Activated CD4-positive, alpha-beta memory T cell treated with anti-CD3 and anti-CD28 coated beads for 36 hours (primary cell): Measurements from ENCODE around the gene NUDT13. TPM values are rescaled to one million over a fixed set of nuclear protein-coding genes. Genes with fewer than 3 reads are reported as not detected.
A peak's percentile ranks its signal among the peaks of the same experiment; 100 is the strongest.

Experiments
- CTCF ChIA-PET: fragments of 350-600 bp; sonication (Branson Sonifier 250); formaldehyde crosslinking; loops from one replicate; lab custom pipeline; 2021; ENCODE audit warnings: antibody characterized with exemption, inconsistent platforms; lab: Charles Lee
- POLR2A ChIA-PET: fragments of 350-600 bp; sonication (Branson Sonifier 250); formaldehyde crosslinking; loops from one replicate; lab custom pipeline; 2021; ENCODE audit warnings: antibody characterized with exemption; lab: Charles Lee
- DNase-seq: peaks from one replicate; pipeline ENCODE4 v3.0.0-alpha.2; 2020
- H3K27ac Mint-ChIP-seq: one replicate; pipeline ENCODE4 v1.8.0; 2021; ENCODE audit warnings: mixed read lengths
- H3K27me3 Mint-ChIP-seq: one replicate; pipeline ENCODE4 v1.8.0; 2021; ENCODE audit warnings: mixed read lengths
- H3K36me3 Mint-ChIP-seq: one replicate; pipeline ENCODE4 v1.8.0; 2021; ENCODE audit warnings: mixed read lengths
- H3K4me1 Mint-ChIP-seq: one replicate; pipeline ENCODE4 v1.8.0; 2021; ENCODE audit warnings: low read depth, mixed read lengths
- H3K4me3 Mint-ChIP-seq: one replicate; pipeline ENCODE4 v1.8.0; 2021; ENCODE audit warnings: mild to moderate bottlenecking, mixed read lengths
- H3K9me3 Mint-ChIP-seq: one replicate; pipeline ENCODE4 v1.8.0; 2021; ENCODE audit warnings: mixed read lengths
- intact Hi-C: fragments of 100-400 bp; cut with micrococcal nuclease; formaldehyde crosslinking; loops from one replicate; pipeline ENCODE4 v1.15.1; 2023
- total RNA-seq, 2 experiments: library from RNA; stranded (reverse); gene quantifications; one replicate each; pipeline ENCODE4 v1.2.3, GENCODE V29; 2021

NUDT13 gene
- total RNA-seq, 2 experiments from 2014 or later, result 1.0 to 1.4 TPM

- ChIA-PET CTCF (no interaction called here), POLR2A (no interaction called here)
Measured at GRCh38 chr10:73086816-73087215, 23.4 kb upstream of the NUDT13 start.

GRCh38 chr10:73088304-73088703 lies 22.0 kb upstream of the NUDT13 start:
- H3K27ac Mint-ChIP-seq, result no peak overlapping the region
- H3K4me3 Mint-ChIP-seq, result no peak overlapping the region
- H3K36me3 Mint-ChIP-seq, result peaks cover 5% of the 10 kb centered on the region
- peaks cover 14% of the 10 kb centered on the region for H3K4me1 Mint-ChIP-seq
- intact Hi-C loops, result no loop called here
- no peaks in the 10 kb centered on the region for H3K9me3 Mint-ChIP-seq
- no peaks in the 10 kb centered on the region for H3K27me3 Mint-ChIP-seq
- no peak for DNase-seq
- CTCF ChIA-PET, result no interaction called here
- POLR2A ChIA-PET, result no interaction called here

More at GRCh38 chr10:73086816-73087215, 23.4 kb upstream of the NUDT13 start:
- DNase-seq, result no peak
- Mint-ChIP-seq H3K9me3 (no peaks in the 10 kb centered on the region), H3K4me3 (no peak overlapping the region), H3K36me3 (peaks cover 4% of the 10 kb centered on the region), H3K27ac (no peak overlapping the region), H3K4me1 (peaks cover 15% of the 10 kb centered on the region), H3K27me3 (no peaks in the 10 kb centered on the region)
- intact Hi-C loops, result no loop called here

- H3K36me3 Mint-ChIP-seq, result peaks cover 8% of the 10 kb centered on the region
- ChIA-PET CTCF (interaction anchor here (0.6 to 1.3 kb wide), 3 partner anchors 30 to 66 kb away, joined by 3 to 4 read pairs (median 4); no protein-coding TSS in a partner anchor), POLR2A (no interaction called here)
- no peaks in the 10 kb centered on the region for H3K9me3 Mint-ChIP-seq
- DNase-seq, result no peak
- intact Hi-C loops, result no loop called here
- no peak overlapping the region for H3K27ac Mint-ChIP-seq
- H3K4me1 Mint-ChIP-seq, result peaks cover 34% of the 10 kb centered on the region
- no peaks in the 10 kb centered on the region for H3K27me3 Mint-ChIP-seq
- H3K4me3 Mint-ChIP-seq, result no peak overlapping the region
Measured at GRCh38 chr10:73092830-73093229, 17.4 kb upstream of the NUDT13 start.

- Mint-ChIP-seq H3K36me3 (peaks cover 8% of the 10 kb centered on the region), H3K27ac (no peak overlapping the region), H3K4me3 (peak overlapping the region; percentile 92), H3K27me3 (no peaks in the 10 kb centered on the region), H3K4me1 (peaks cover 29% of the 10 kb centered on the region), H3K9me3 (no peaks in the 10 kb centered on the region)
- intact Hi-C loops, result no loop called here
- CTCF ChIA-PET, result interaction anchor here (0.8 to 2.3 kb wide), 5 partner anchors 32 to 850 kb away, joined by 3 to 10 read pairs (median 4); partner anchors contain the start of genes ECD and FAM149B1
- DNase-seq, result no peak
- POLR2A ChIA-PET, result no interaction called here
Measured at GRCh38 chr10:73093922-73094850, 16.1 kb upstream of the NUDT13 start.

- Mint-ChIP-seq H3K4me3 (peak overlapping the region; percentile 92), H3K27me3 (no peaks in the 10 kb centered on the region), H3K27ac (peak overlapping the region; percentile 92), H3K9me3 (no peaks in the 10 kb centered on the region), H3K36me3 (peaks cover 8% of the 10 kb centered on the region), H3K4me1 (peaks cover 29% of the 10 kb centered on the region)
- DNase-seq, result no peak
- intact Hi-C loops, result loop anchor here (5.0 kb wide), 1 partner anchor 403 kb away; the partner anchor contains the start of gene MCU
- ChIA-PET POLR2A (interaction anchor here (1.0 to 1.5 kb wide), 7 partner anchors 15 to 530 kb away, joined by 3 to 10 read pairs (median 5); partner anchors contain the start of genes CFAP70, DNAJC9, ECD and FAM149B1), CTCF (interaction anchor here (0.6 to 3.1 kb wide), 7 partner anchors 64 to 850 kb away, joined by 3 to 62 read pairs (median 3); partner anchors contain the start of genes ECD and FAM149B1)
Measured at GRCh38 chr10:73094986-73095480, 15.2 kb upstream of the NUDT13 start.

- DNase-seq, result peak; percentile 51
- Mint-ChIP-seq H3K4me1 (peaks cover 29% of the 10 kb centered on the region), H3K4me3 (peak overlapping the region; percentile 92), H3K27me3 (no peaks in the 10 kb centered on the region), H3K9me3 (no peaks in the 10 kb centered on the region), H3K36me3 (peaks cover 8% of the 10 kb centered on the region), H3K27ac (peak overlapping the region; percentile 92)
- intact Hi-C loops, result loop anchor here (1.0 to 5.0 kb wide), 5 partner anchors 15 to 403 kb away; partner anchors contain the start of genes DNAJC9, MCU and NUDT13
- POLR2A ChIA-PET, result interaction anchor here (0.7 to 3.3 kb wide), 15 partner anchors 12 to 880 kb away, joined by 3 to 12 read pairs (median 4); partner anchors contain the start of genes ANAPC16, CFAP70, DNAJC9 and ECD
- CTCF ChIA-PET, result interaction anchor here (0.6 to 3.1 kb wide), 13 partner anchors 13 to 731 kb away, joined by 3 to 62 read pairs (median 6); partner anchors contain the start of genes ECD, FAM149B1 and NUDT13
Measured at GRCh38 chr10:73095481-73096021, 14.7 kb upstream of the NUDT13 start.

GRCh38 chr10:73096041-73096448 lies 14.2 kb upstream of the NUDT13 start:
- Mint-ChIP-seq H3K9me3 (no peaks in the 10 kb centered on the region), H3K27me3 (no peaks in the 10 kb centered on the region), H3K4me1 (peaks cover 29% of the 10 kb centered on the region), H3K4me3 (peak overlapping the region; percentile 92), H3K27ac (peak overlapping the region; percentile 92), H3K36me3 (peaks cover 8% of the 10 kb centered on the region)
- intact Hi-C loops, result loop anchor here (1.0 to 5.0 kb wide), 5 partner anchors 14 to 404 kb away; partner anchors contain the start of genes DNAJC9, MCU and NUDT13
- ChIA-PET CTCF (interaction anchor here (0.6 to 3.1 kb wide), 12 partner anchors 14 to 732 kb away, joined by 3 to 62 read pairs (median 6); partner anchors contain the start of genes ECD, FAM149B1 and NUDT13), POLR2A (interaction anchor here (0.7 to 3.3 kb wide), 15 partner anchors 11 to 881 kb away, joined by 3 to 12 read pairs (median 4); partner anchors contain the start of genes ANAPC16, CFAP70, DNAJC9 and ECD)
- peak; percentile 84 for DNase-seq

- peaks cover 8% of the 10 kb centered on the region for H3K36me3 Mint-ChIP-seq
- peak within 1 kb of the TSS; percentile 92 for H3K4me3 Mint-ChIP-seq
- H3K4me1 Mint-ChIP-seq, result peaks cover 27% of the 10 kb centered on the region
- intact Hi-C loops, result loop anchor here (1.0 to 5.0 kb wide), 5 partner anchors 14 to 404 kb away; partner anchors contain the start of genes DNAJC9, MCU and NUDT13
- peak; percentile 99 for DNase-seq
- H3K9me3 Mint-ChIP-seq, result no peaks in the 10 kb centered on the region
- CTCF ChIA-PET, result interaction anchor here (0.6 to 3.1 kb wide), 23 partner anchors 13 to 732 kb away, joined by 3 to 62 read pairs (median 4); partner anchors contain the start of genes ECD, FAM149B1 and NUDT13
- POLR2A ChIA-PET, result interaction anchor here (0.6 to 3.3 kb wide), 16 partner anchors 14 to 881 kb away, joined by 3 to 12 read pairs (median 4); partner anchors contain the start of genes ANAPC16, DNAJC9, ECD and FAM149B1
- H3K27me3 Mint-ChIP-seq, result no peaks in the 10 kb centered on the region
- H3K27ac Mint-ChIP-seq, result peak within 1 kb of the TSS; percentile 92
Measured at GRCh38 chr10:73096449-73097304, 13.6 kb upstream of the NUDT13 start, which contains the start of gene P4HA1. TSS of gene P4HA1 (minus strand) at chr10:73096866. CDS start at chr10:73074883, 21,983 bp downstream.

- POLR2A ChIA-PET, result interaction anchor here (0.6 to 3.3 kb wide), 8 partner anchors 13 to 747 kb away, joined by 3 to 12 read pairs (median 3); partner anchors contain the start of gene NUDT13
- CTCF ChIA-PET, result interaction anchor here (0.6 to 3.1 kb wide), 15 partner anchors 13 to 300 kb away, joined by 3 to 62 read pairs (median 4); partner anchors contain the start of genes ECD and FAM149B1
- no peak for DNase-seq
- Mint-ChIP-seq H3K27me3 (no peaks in the 10 kb centered on the region), H3K36me3 (peaks cover 4% of the 10 kb centered on the region), H3K4me3 (peak overlapping the region; percentile 92), H3K4me1 (peaks cover 25% of the 10 kb centered on the region), H3K27ac (peak overlapping the region; percentile 92), H3K9me3 (no peaks in the 10 kb centered on the region)
- intact Hi-C loops, result loop anchor here (2.0 to 5.0 kb wide), 2 partner anchors 70 to 405 kb away; partner anchors contain the start of gene MCU
Measured at GRCh38 chr10:73097305-73097670, 13.0 kb upstream of the NUDT13 start.

- H3K27me3 Mint-ChIP-seq, result no peaks in the 10 kb centered on the region
- H3K4me3 Mint-ChIP-seq, result no peak overlapping the region
- no peak overlapping the region for H3K27ac Mint-ChIP-seq
- H3K36me3 Mint-ChIP-seq, result peaks cover 3% of the 10 kb centered on the region
- ChIA-PET POLR2A (interaction anchor here (0.6 to 1.2 kb wide), 2 partner anchors 152 to 413 kb away, joined by 3 read pairs; no protein-coding TSS in a partner anchor), CTCF (interaction anchor here (0.6 to 1.5 kb wide), 3 partner anchors 61 to 759 kb away, joined by 3 to 4 read pairs (median 3); no protein-coding TSS in a partner anchor)
- H3K9me3 Mint-ChIP-seq, result no peaks in the 10 kb centered on the region
- no peak for DNase-seq
- intact Hi-C loops, result loop anchor here (5.0 kb wide), 1 partner anchor 407 kb away; the partner anchor contains the start of gene MCU
- H3K4me1 Mint-ChIP-seq, result peaks cover 19% of the 10 kb centered on the region
Measured at GRCh38 chr10:73099141-73099540, 11.1 kb upstream of the NUDT13 start.
